ENCODE results near the gene NDUFS7. TPM values are rescaled to one million over a fixed set of nuclear protein-coding genes. Genes with fewer than 3 reads are reported as not detected.

Gene NDUFS7
- polyA plus RNA-seq, 1 experiment, result 59.6 TPM

GRCh38 chr19:1360818-1361461 lies 22.8 kb upstream of the NDUFS7 start:
- CTCF ChIA-PET, result interaction anchor here (0.8 to 1.7 kb wide), 6 partner anchors 9 to 81 kb away, joined by 3 to 10 read pairs (median 4); no protein-coding TSS in a partner anchor

GRCh38 chr19:1361601-1362386 lies 21.9 kb upstream of the NDUFS7 start:
- ChIA-PET CTCF (interaction anchor here (0.8 to 1.7 kb wide), 3 partner anchors 9 to 47 kb away, joined by 3 to 10 read pairs (median 3); no protein-coding TSS in a partner anchor), POLR2A (interaction anchor here (0.5 kb wide), 1 partner anchor 14 kb away, joined by 22 read pairs; no protein-coding TSS in a partner anchor)
- no peaks in the 10 kb centered on the region for H3K27me3 ChIP-seq (ENCODE audit: control insufficient read depth, insufficient read depth, low read length)
- no peak for TF ChIP-seq CTCF (IDR thresholded peaks at IDR 0.05; ENCODE audit: insufficient read depth, low read depth, low read length)
- peaks cover 32% of the 10 kb centered on the region for H3K36me3 ChIP-seq (ENCODE audit: control insufficient read depth, insufficient read depth, low read length)
- DNase-seq (ENCODE audit: low read depth), result no peak
- peak overlapping the region; percentile 27 for H3K4me3 ChIP-seq (ENCODE audit: low read depth, low read length)

More at GRCh38 chr19:1360818-1361461, 22.8 kb upstream of the NDUFS7 start:
- Histone ChIP-seq H3K4me3 (ENCODE audit: low read depth, low read length) (peak overlapping the region; percentile 27), H3K27me3 (ENCODE audit: control insufficient read depth, insufficient read depth, low read length) (no peaks in the 10 kb centered on the region), H3K36me3 (ENCODE audit: control insufficient read depth, insufficient read depth, low read length) (peaks cover 29% of the 10 kb centered on the region)
- TF ChIP-seq CTCF (IDR thresholded peaks at IDR 0.05; ENCODE audit: insufficient read depth, low read depth, low read length), result no peak
- POLR2A ChIA-PET, result interaction anchor here (0.5 to 0.9 kb wide), 2 partner anchors 15 to 92 kb away, joined by 7 to 22 read pairs; partner anchors contain the start of gene CIRBP
- DNase-seq (ENCODE audit: low read depth), result peak; percentile 77

GRCh38 chr19:1362387-1363257 lies 21.1 kb upstream of the NDUFS7 start:
- no peak for DNase-seq (ENCODE audit: low read depth)
- H3K27me3 ChIP-seq (ENCODE audit: control insufficient read depth, insufficient read depth, low read length), result no peaks in the 10 kb centered on the region
- peaks cover 36% of the 10 kb centered on the region for H3K36me3 ChIP-seq (ENCODE audit: control insufficient read depth, insufficient read depth, low read length)
- H3K4me3 ChIP-seq (ENCODE audit: low read depth, low read length), result no peak overlapping the region
- TF ChIP-seq CTCF (IDR thresholded peaks at IDR 0.05; ENCODE audit: insufficient read depth, low read depth, low read length), result no peak
- CTCF ChIA-PET, result no interaction called here
- POLR2A ChIA-PET, result no interaction called here

- no peak for TF ChIP-seq CTCF (IDR thresholded peaks at IDR 0.05; ENCODE audit: insufficient read depth, low read depth, low read length)
- POLR2A ChIA-PET, result no interaction called here
- peaks cover 35% of the 10 kb centered on the region for H3K36me3 ChIP-seq (ENCODE audit: control insufficient read depth, insufficient read depth, low read length)
- CTCF ChIA-PET, result no interaction called here
- DNase-seq (ENCODE audit: low read depth), result no peak
- no peak overlapping the region for H3K4me3 ChIP-seq (ENCODE audit: low read depth, low read length)
- H3K27me3 ChIP-seq (ENCODE audit: control insufficient read depth, insufficient read depth, low read length), result no peaks in the 10 kb centered on the region
Measured at GRCh38 chr19:1363599-1363998, 20.1 kb upstream of the NDUFS7 start.
